Mucosa of rectum (tissue), 2 donors: Measurements from ENCODE around the gene SLFN12L.

Experiments
- H3K27ac ChIP-seq, 2 donors: one replicate each; pipeline ENCODE4 v1.7.0; 2013; ENCODE audit warnings: inconsistent platforms in 2 of 2, low read depth in 2 of 2, low read length in 2 of 2
- H3K27me3 ChIP-seq, 2 donors: one replicate each; pipeline ENCODE4 v1.7.0; 2013; ENCODE audit warnings: low read length in 2 of 2; ENCODE audit not compliant: control insufficient read depth in 2 of 2, insufficient read depth in 2 of 2
- H3K36me3 ChIP-seq, 2 donors: one replicate each; pipeline ENCODE4 v1.7.0; 2013; ENCODE audit warnings: low read length in 2 of 2; ENCODE audit not compliant: control insufficient read depth in 2 of 2, insufficient read depth in 2 of 2
- H3K4me1 ChIP-seq, 2 donors: one replicate each; pipeline ENCODE4 v1.7.0; 2013; ENCODE audit warnings: low read length in 2 of 2, mild to moderate bottlenecking in 1 of 2; ENCODE audit not compliant: control insufficient read depth in 2 of 2, insufficient read depth in 2 of 2
- H3K4me3 ChIP-seq, 2 donors: one replicate each; pipeline ENCODE4 v1.7.0; 2013; ENCODE audit warnings: low read length in 2 of 2
- H3K9ac ChIP-seq, 2 donors: one replicate each; pipeline ENCODE4 v1.7.0; 2013; ENCODE audit warnings: low read length in 2 of 2, low read depth in 1 of 2, mild to moderate bottlenecking in 1 of 2
- H3K9me3 ChIP-seq, 2 donors: one replicate each; pipeline ENCODE4 v1.7.0; 2013; ENCODE audit warnings: low read length in 2 of 2; ENCODE audit not compliant: control insufficient read depth in 2 of 2
- donor health status: healthy.
- donor health status: Normal muscosa, but diverticular disease.

The SLFN12L gene

GRCh38 chr17:35537601-35538141 lies at the start of gene SLFN12L:
Gene SLFN12L, minus strand, starts transcription at chr17:35537678. Its CDS starts 15,314 bp downstream, at chr17:35522364.
- Histone ChIP-seq H3K9me3 (no peaks in the 10 kb centered on the region), H3K27me3 (no peaks in the 10 kb centered on the region), H3K36me3 (no peaks in the 10 kb centered on the region), H3K4me1 (peaks cover 3 to 6% of the 10 kb centered on the region in 2 donors), H3K27ac (peak within 1 kb of the TSS; percentile 38 to 60), H3K4me3 (peak within 1 kb of the TSS in 1 of 2 donors; percentile 68), H3K9ac (peak within 1 kb of the TSS in 1 of 2 donors; percentile 3)

- no peaks in the 10 kb centered on the region for H3K9me3 ChIP-seq
- no peaks in the 10 kb centered on the region for H3K36me3 ChIP-seq
- H3K27ac ChIP-seq, result peak overlapping the region; percentile 93 to 99
- H3K27me3 ChIP-seq, result no peaks in the 10 kb centered on the region
- peak overlapping the region; percentile 89 to 100 for H3K9ac ChIP-seq
- peak overlapping the region; percentile 88 to 100 for H3K4me3 ChIP-seq
- peaks cover 14 to 16% of the 10 kb centered on the region in 2 donors for H3K4me1 ChIP-seq
Measured at GRCh38 chr17:35586569-35587073, 49.1 kb upstream of the SLFN12L start.

- no peaks in the 10 kb centered on the region for H3K27me3 ChIP-seq
- no peaks in the 10 kb centered on the region for H3K36me3 ChIP-seq
- H3K4me3 ChIP-seq, result no peak overlapping the region
- H3K27ac ChIP-seq, result no peak overlapping the region
- peaks cover 10 to 13% of the 10 kb centered on the region in 2 donors for H3K4me1 ChIP-seq
- H3K9ac ChIP-seq, result no peak overlapping the region
- H3K9me3 ChIP-seq, result no peaks in the 10 kb centered on the region
Measured at GRCh38 chr17:35584061-35584460, 46.6 kb upstream of the SLFN12L start.

- H3K9me3 ChIP-seq, result no peaks in the 10 kb centered on the region
Measured at GRCh38 chr17:35578929-35579432, 41.5 kb upstream of the SLFN12L start.

GRCh38 chr17:35578197-35578928 lies 40.9 kb upstream of the SLFN12L start, which contains the start of gene PEX12:
Gene PEX12, minus strand, starts transcription at chr17:35578571. Its CDS starts 550 bp downstream, at chr17:35578021.
- peak within 1 kb of the TSS; percentile 89 to 97 for H3K9ac ChIP-seq
- H3K4me1 ChIP-seq, result peaks cover 8 to 10% of the 10 kb centered on the region in 2 donors
- H3K27me3 ChIP-seq, result no peaks in the 10 kb centered on the region
- H3K27ac ChIP-seq, result peak within 1 kb of the TSS; percentile 82 to 92
- peaks cover 6 to 10% of the 10 kb centered on the region in 2 donors for H3K36me3 ChIP-seq
- H3K4me3 ChIP-seq, result peak within 1 kb of the TSS; percentile 90 to 95
- no peaks in the 10 kb centered on the region for H3K9me3 ChIP-seq

More at GRCh38 chr17:35578929-35579432, 41.5 kb upstream of the SLFN12L start:
- Histone ChIP-seq H3K9ac (peak overlapping the region; percentile 89 to 97), H3K27me3 (no peaks in the 10 kb centered on the region), H3K4me1 (peaks cover 8 to 10% of the 10 kb centered on the region in 2 donors), H3K36me3 (peaks cover 6 to 7% of the 10 kb centered on the region in 2 donors), H3K4me3 (peak overlapping the region; percentile 90 to 95), H3K27ac (peak overlapping the region; percentile 82 to 92)

- H3K27ac ChIP-seq, result peak overlapping the region; percentile 82 to 92
- H3K9me3 ChIP-seq, result no peaks in the 10 kb centered on the region
- H3K27me3 ChIP-seq, result no peaks in the 10 kb centered on the region
- peak overlapping the region; percentile 89 to 97 for H3K9ac ChIP-seq
- H3K4me3 ChIP-seq, result peak overlapping the region; percentile 90 to 95
- H3K36me3 ChIP-seq, result peaks cover 6 to 11% of the 10 kb centered on the region in 2 donors
- H3K4me1 ChIP-seq, result peaks cover 8 to 10% of the 10 kb centered on the region in 2 donors
Measured at GRCh38 chr17:35577830-35578196, 40.3 kb upstream of the SLFN12L start.

- Histone ChIP-seq H3K9ac (no peak overlapping the region), H3K4me3 (no peak overlapping the region), H3K27me3 (no peaks in the 10 kb centered on the region), H3K27ac (no peak overlapping the region), H3K4me1 (peaks cover 8 to 10% of the 10 kb centered on the region in 2 donors), H3K36me3 (peaks cover 6 to 11% of the 10 kb centered on the region in 2 donors), H3K9me3 (no peaks in the 10 kb centered on the region)
Measured at GRCh38 chr17:35575759-35576158, 38.3 kb upstream of the SLFN12L start.

GRCh38 chr17:35569405-35569804 lies 31.9 kb upstream of the SLFN12L start:
- H3K9me3 ChIP-seq, result no peaks in the 10 kb centered on the region
- H3K36me3 ChIP-seq, result peaks cover 0 to 4% of the 10 kb centered on the region in 2 donors
- H3K4me1 ChIP-seq, result peaks cover 9 to 11% of the 10 kb centered on the region in 2 donors
- H3K9ac ChIP-seq, result no peak overlapping the region
- no peak overlapping the region for H3K27ac ChIP-seq
- no peaks in the 10 kb centered on the region for H3K27me3 ChIP-seq
- no peak overlapping the region for H3K4me3 ChIP-seq

GRCh38 chr17:35568561-35568960 lies 31.1 kb upstream of the SLFN12L start:
- peak overlapping the region; percentile 79 to 89 for H3K9ac ChIP-seq
- H3K27ac ChIP-seq, result peak overlapping the region; percentile 81 to 87
- peaks cover 0 to 3% of the 10 kb centered on the region in 2 donors for H3K36me3 ChIP-seq
- H3K4me1 ChIP-seq, result peaks cover 9 to 11% of the 10 kb centered on the region in 2 donors
- H3K9me3 ChIP-seq, result no peaks in the 10 kb centered on the region
- H3K4me3 ChIP-seq, result peak overlapping the region; percentile 90 to 96
- no peaks in the 10 kb centered on the region for H3K27me3 ChIP-seq

- Histone ChIP-seq H3K4me1 (peaks cover 9 to 11% of the 10 kb centered on the region in 2 donors), H3K36me3 (no peaks in the 10 kb centered on the region), H3K27ac (no peak overlapping the region), H3K4me3 (peak overlapping the region; percentile 90 to 96), H3K27me3 (no peaks in the 10 kb centered on the region), H3K9me3 (no peaks in the 10 kb centered on the region), H3K9ac (no peak overlapping the region)
Measured at GRCh38 chr17:35566968-35567367, 29.5 kb upstream of the SLFN12L start.
